AG10803 (cell line): ENCODE results near the gene RGP1.
A peak's percentile ranks its signal among the peaks of the same experiment; 100 is the strongest.

Experiments
- DNase-seq: peaks from one replicate; pipeline ENCODE4 v3.0.0; 2010; ENCODE audit warnings: low read depth
- H3K4me3 ChIP-seq: 2 replicates; pipeline ENCODE4 v1.5.1; 2011; ENCODE audit warnings: mild to moderate bottlenecking, low read length, control low read depth
- TF ChIP-seq, protein P1 (sequence below): conservative IDR thresholded peaks from 2 replicates; pipeline ENCODE4 v1.5.1; 2011; ENCODE audit warnings: mild to moderate bottlenecking, low read length, control low read depth, inconsistent platforms

The RGP1 gene

DNA sequence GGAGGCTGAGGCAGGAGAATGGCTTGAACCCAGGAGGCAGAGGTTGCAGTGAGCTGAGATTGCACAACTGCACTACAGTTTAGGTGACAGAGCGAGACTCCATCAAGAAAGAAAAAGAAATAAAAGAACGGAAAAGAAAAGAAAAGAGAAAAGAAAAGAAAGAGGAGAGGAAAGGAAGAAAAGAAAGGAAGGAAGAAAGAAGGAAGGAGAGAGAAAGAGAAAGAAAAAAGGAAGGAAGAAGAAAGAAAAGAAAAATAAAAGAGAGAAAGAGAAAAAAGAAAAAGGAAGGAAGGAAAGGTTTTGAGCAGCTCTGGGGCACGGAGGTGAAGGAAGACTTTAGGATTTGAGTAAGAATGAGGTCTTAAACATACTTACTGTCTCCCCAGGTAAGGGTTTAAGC lies 35.5 kb upstream of the RGP1 start:
- TF ChIP-seq, protein P1, sequence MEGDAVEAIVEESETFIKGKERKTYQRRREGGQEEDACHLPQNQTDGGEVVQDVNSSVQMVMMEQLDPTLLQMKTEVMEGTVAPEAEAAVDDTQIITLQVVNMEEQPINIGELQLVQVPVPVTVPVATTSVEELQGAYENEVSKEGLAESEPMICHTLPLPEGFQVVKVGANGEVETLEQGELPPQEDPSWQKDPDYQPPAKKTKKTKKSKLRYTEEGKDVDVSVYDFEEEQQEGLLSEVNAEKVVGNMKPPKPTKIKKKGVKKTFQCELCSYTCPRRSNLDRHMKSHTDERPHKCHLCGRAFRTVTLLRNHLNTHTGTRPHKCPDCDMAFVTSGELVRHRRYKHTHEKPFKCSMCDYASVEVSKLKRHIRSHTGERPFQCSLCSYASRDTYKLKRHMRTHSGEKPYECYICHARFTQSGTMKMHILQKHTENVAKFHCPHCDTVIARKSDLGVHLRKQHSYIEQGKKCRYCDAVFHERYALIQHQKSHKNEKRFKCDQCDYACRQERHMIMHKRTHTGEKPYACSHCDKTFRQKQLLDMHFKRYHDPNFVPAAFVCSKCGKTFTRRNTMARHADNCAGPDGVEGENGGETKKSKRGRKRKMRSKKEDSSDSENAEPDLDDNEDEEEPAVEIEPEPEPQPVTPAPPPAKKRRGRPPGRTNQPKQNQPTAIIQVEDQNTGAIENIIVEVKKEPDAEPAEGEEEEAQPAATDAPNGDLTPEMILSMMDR, result no peak
- no peak overlapping the region for H3K4me3 ChIP-seq
- DNase-seq, result no peak

DNA sequence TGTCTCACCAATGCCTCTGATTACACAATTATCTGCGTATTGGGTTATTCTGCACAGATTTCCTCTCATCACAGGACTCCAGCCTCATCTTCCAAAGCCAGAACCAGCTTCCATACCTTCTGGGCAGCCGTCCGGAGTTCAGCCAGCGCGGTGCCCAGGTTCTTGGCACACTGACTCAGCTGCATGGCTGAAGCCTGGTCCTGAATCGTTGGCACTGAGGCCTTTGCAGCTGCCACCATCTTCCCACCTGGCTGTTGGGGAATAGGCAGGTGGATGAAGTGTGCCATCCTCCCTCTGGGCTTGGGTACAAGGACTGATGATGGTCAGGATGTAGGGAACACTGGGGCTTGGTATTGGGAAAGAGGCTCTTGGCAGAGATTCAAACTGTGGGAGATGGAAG lies 35.0 kb upstream of the RGP1 start:
- H3K4me3 ChIP-seq, result no peak overlapping the region
- DNase-seq, result no peak
- TF ChIP-seq, protein P1, result no peak

DNA sequence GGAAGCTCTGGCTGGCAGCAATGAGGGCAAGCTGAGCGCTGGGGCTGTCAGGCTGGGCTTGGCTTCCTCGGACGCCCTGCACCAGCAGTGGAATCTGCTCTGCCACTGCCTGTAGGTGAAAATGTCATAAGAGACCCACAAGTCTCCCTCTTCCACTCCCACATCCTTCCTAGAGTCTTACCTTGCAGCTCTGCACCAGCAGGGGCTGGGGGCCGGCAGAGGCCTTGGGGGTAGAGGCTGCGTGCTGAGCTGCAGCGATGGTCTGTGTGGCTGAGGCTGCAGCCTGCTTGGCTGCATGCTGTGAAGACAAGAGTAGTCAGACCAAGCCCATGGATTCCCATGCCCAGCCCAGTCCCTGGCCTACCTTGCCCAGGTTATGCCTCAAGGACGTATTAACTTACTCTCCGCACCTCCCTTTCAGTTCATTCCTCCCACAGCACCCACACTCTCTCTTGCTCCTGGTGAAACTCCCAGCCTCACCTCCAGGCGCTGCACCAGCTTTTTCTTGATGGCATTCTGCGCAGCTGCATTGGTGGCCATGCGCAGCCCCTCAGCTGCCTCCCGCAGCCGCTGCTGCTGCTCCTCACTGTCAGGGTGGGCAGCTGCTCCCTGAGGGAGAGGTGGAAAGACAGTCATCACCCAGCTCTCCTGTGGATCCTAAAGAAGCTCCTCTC lies 34.4 kb upstream of the RGP1 start:
- H3K4me3 ChIP-seq, result no peak overlapping the region
- no peak for DNase-seq
- TF ChIP-seq, protein P1, result no peak

DNA sequence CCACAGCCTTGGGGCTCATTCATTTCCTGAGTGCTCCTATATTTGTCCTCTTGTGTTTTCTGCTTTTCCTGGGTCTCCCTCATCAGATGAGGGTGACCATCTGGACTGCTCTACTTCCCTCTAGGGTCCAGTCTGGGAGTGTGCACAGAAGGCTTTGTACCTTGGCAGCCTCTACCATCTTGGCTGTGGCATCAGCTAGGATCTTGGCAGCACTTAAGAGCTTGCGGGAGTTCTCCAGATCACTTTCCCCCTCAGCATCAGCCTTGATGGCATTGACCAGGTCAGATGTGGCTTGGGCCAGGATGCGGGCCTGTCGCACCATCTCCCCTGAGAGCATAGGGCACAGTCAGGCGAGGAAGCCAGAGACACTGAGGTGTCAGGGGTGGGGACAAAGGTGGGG lies 32.9 kb upstream of the RGP1 start:
- no peak overlapping the region for H3K4me3 ChIP-seq
- TF ChIP-seq, protein P1, result peak; percentile 14; the same call in 1 of the 2 replicates
- peak; percentile 37 for DNase-seq

DNA sequence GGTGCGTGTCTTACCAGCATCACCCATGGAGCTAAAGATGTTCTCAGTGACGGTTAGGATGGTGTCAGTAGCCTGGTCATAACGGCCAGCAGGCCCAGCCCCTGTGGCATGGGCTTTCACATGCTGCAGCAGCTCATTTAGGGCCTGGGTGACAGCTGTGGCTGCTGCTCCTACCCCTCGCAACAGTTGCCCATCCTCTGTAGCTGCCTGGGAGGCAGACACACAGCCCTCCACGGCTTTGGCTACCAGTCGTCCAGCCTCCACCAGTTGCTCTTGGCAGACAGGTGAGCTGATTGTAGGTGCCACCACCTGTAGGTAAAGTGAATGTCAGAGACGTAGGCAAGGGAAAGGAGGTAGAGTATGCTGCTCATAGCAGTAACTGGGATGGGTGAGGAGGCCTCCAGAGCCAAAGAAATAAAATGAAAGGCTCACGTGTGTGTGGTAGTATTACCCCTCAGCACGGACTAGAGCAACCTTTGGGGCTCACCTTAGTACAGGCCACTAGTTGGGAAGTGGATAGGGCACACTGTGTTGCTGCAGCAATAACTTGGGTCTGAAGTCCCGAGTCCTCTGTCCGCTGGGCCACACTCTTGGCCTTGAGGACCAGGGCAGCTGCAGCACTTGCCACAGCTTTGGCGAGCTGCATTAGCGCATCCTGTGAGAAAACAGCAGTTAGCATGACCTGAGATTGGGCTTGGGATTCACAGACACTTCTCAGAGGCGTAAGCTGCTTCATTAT lies 31.8 kb upstream of the RGP1 start:
- TF ChIP-seq, protein P1, result no peak
- no peak for DNase-seq
- no peak overlapping the region for H3K4me3 ChIP-seq

DNA sequence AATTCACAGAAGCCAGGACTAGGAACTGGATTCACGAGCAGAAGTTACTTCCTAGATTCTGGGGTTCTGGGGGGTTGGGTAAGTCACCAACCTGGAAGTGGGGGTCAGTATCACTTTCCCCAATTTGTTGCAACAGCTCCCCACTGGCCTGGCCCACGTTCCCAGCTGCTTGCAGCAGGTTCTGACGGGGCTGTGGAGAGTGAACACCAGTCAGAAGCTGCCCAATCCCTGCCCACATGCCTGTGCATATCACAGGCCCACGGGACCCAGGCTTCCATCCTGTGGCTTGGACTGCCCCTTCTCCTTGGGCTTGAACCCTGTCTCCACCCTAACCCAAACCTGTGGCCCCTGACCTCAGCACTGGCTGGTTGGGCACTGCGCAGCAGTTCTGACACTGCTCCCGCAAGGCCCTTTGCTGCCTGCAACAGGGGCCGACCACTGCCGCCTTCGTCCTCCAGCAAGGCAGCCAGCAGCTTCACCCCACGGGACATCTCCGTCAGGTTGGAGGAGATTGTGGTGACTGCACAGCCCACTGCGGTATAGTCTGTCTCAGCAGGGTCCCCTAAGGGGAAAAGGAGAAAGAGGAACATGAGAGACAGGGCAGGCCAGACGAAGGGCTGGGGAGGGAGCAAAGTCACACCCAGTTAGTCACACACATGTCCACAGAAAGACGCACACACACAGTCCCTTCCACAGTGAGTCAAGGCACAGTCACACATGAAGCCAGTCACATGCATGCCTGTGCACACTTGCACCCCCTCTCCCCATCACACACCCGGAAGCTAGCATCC lies 30.2 kb upstream of the RGP1 start:
- no peak overlapping the region for H3K4me3 ChIP-seq
- TF ChIP-seq, protein P1, result no peak
- no peak for DNase-seq
